Endometrial microvascular endothelial cells (primary cell): ENCODE data around the gene TTC21A. TPM values are rescaled to one million over a fixed set of nuclear protein-coding genes. Genes with fewer than 3 reads are reported as not detected.
"Not testable (repeated sequence)": the region's sequence is repeated elsewhere in the genome, so short reads cannot be mapped to it uniquely, and the experiment has no call there.

Source experiments
- in situ Hi-C: cut with HindIII; loops from 2 replicates; pipeline ENCODE4 v1.10.0; 2017; ENCODE audit warnings: low sequenced_read_pairs, low pct_unique_long_range_greater_than_20kb; ENCODE audit errors: inconsistent ontology term
- total RNA-seq: library from RNA; depleted of rRNA; stranded (reverse); fragments of >200 nt; gene quantifications from one replicate; pipeline ENCODE4 v1.2.3, GENCODE V29; 2015; ENCODE audit errors: inconsistent ontology term

Gene TTC21A
- 0.09 TPM for total RNA-seq

- in situ Hi-C loops = no loop called here
Measured at GRCh38 chr3:39107388-39108199, at the start of gene TTC21A, which contains the start of gene GORASP1. TSS of gene TTC21A (plus strand) at chr3:39107680. CDS start at chr3:39107838, 158 bp downstream. TSS of gene GORASP1 (minus strand) at chr3:39107627. CDS start at chr3:39107541, 86 bp downstream.

- in situ Hi-C loops = not testable (repeated sequence)
Measured at GRCh38 chr3:39061228-39061627, 46.3 kb upstream of the TTC21A start.

- in situ Hi-C loops = no loop called here
Measured at GRCh38 chr3:39062180-39062579, 45.3 kb upstream of the TTC21A start.

- in situ Hi-C loops = no loop called here
Measured at GRCh38 chr3:39063143-39063542, 44.3 kb upstream of the TTC21A start.

GRCh38 chr3:39064646-39065045, 42.8 kb upstream of the TTC21A start:
- in situ Hi-C loops = no loop called here

- in situ Hi-C loops = no loop called here
Measured at GRCh38 chr3:39065197-39065596, 42.3 kb upstream of the TTC21A start.

- in situ Hi-C loops = no loop called here
Measured at GRCh38 chr3:39067286-39067685, 40.2 kb upstream of the TTC21A start.

- in situ Hi-C loops = no loop called here
Measured at GRCh38 chr3:39068556-39068955, 38.9 kb upstream of the TTC21A start.

GRCh38 chr3:39075910-39076309, 31.6 kb upstream of the TTC21A start:
- in situ Hi-C loops = no loop called here

- in situ Hi-C loops = no loop called here
Measured at GRCh38 chr3:39079530-39079929, 27.9 kb upstream of the TTC21A start.

- in situ Hi-C loops = no loop called here
Measured at GRCh38 chr3:39080026-39080425, 27.5 kb upstream of the TTC21A start.

GRCh38 chr3:39082666-39083313, 24.7 kb upstream of the TTC21A start:
- in situ Hi-C loops = no loop called here

GRCh38 chr3:39086144-39086543, 21.3 kb upstream of the TTC21A start:
- in situ Hi-C loops = no loop called here

- in situ Hi-C loops = no loop called here
Measured at GRCh38 chr3:39088456-39088855, 19.0 kb upstream of the TTC21A start.

GRCh38 chr3:39088889-39089288, 18.6 kb upstream of the TTC21A start:
- in situ Hi-C loops = no loop called here

- in situ Hi-C loops = no loop called here
Measured at GRCh38 chr3:39090922-39091321, 16.6 kb upstream of the TTC21A start.

GRCh38 chr3:39094851-39095677, 12.4 kb upstream of the TTC21A start:
- in situ Hi-C loops = no loop called here

- in situ Hi-C loops = no loop called here
Measured at GRCh38 chr3:39095778-39096177, 11.7 kb upstream of the TTC21A start.

- in situ Hi-C loops = no loop called here
Measured at GRCh38 chr3:39096775-39097174, 10.7 kb upstream of the TTC21A start.
